HG03575 (cell line): ENCODE results near the gene SAFB2.
"Not testable (repeated sequence)": the region's sequence is repeated elsewhere in the genome, so short reads cannot be mapped to it uniquely, and the experiment has no call there.

Experiments
- ATAC-seq: cut with Tn5 transposase; IDR thresholded peaks from one replicate; pipeline ENCODE4 v1.9.1; 2021; ENCODE audit not compliant: unreplicated experiment, insufficient number of reproducible peaks, low FRiP score; ENCODE audit errors: extremely low read depth

The SAFB2 gene

GRCh38 chr19:5612891-5613865, 9.4 kb downstream of the SAFB2 start:
- ATAC-seq: no peak

- ATAC-seq: no peak
Observed at GRCh38 chr19:5609881-5610448, 12.6 kb downstream of the SAFB2 start.

- ATAC-seq: not testable (repeated sequence)
Observed at GRCh38 chr19:5608766-5609165, 13.8 kb downstream of the SAFB2 start.

- no peak for ATAC-seq
Observed at GRCh38 chr19:5608291-5608690, 14.3 kb downstream of the SAFB2 start.

GRCh38 chr19:5607318-5608275, 15.0 kb downstream of the SAFB2 start:
- ATAC-seq: no peak

- ATAC-seq: no peak
Observed at GRCh38 chr19:5605362-5605761, 17.2 kb downstream of the SAFB2 start.

GRCh38 chr19:5603626-5604025, 18.9 kb downstream of the SAFB2 start:
- no peak for ATAC-seq

GRCh38 chr19:5600797-5601196, 21.8 kb downstream of the SAFB2 start:
- no peak for ATAC-seq

- ATAC-seq: no peak
Observed at GRCh38 chr19:5595745-5596144, 26.8 kb downstream of the SAFB2 start.

GRCh38 chr19:5595129-5595528, 27.4 kb downstream of the SAFB2 start:
- ATAC-seq: no peak

- no peak for ATAC-seq
Observed at GRCh38 chr19:5594521-5594950, 28.0 kb downstream of the SAFB2 start.

- no peak for ATAC-seq
Observed at GRCh38 chr19:5593343-5594255, 29.0 kb downstream of the SAFB2 start.

GRCh38 chr19:5592531-5593342, 29.8 kb downstream of the SAFB2 start:
- no peak for ATAC-seq

GRCh38 chr19:5591476-5591875, 31.1 kb downstream of the SAFB2 start:
- ATAC-seq: no peak

- no peak for ATAC-seq
Observed at GRCh38 chr19:5590865-5591154, 31.8 kb downstream of the SAFB2 start.

GRCh38 chr19:5590151-5590864, 32.3 kb downstream of the SAFB2 start:
- no peak for ATAC-seq
